H1 (cell line): ENCODE results near the gene LIPE. TPM values are rescaled to one million over a fixed set of nuclear protein-coding genes. Genes with fewer than 3 reads are reported as not detected.

Experiments used
- CTCF ChIA-PET: fragments of 300-600 bp; sonication (Branson Sonifier 250); formaldehyde crosslinking; loops from one replicate; lab custom pipeline; 2021; ENCODE audit not compliant: partially characterized antibody; lab: Charles Lee
- POLR2A ChIA-PET: fragments of 300-600 bp; sonication (Branson Sonifier 250); formaldehyde crosslinking; loops from one replicate; lab custom pipeline; 2021; ENCODE audit warnings: inconsistent platforms; ENCODE audit not compliant: partially characterized antibody; lab: Charles Lee
- DNase-seq, 2 experiments: peaks; one replicate each; pipeline versions ENCODE4 v3.0.0 to v3.0.0-alpha.2; 2010 to 2022; ENCODE audit warnings: low spot score in 2 of 2, low read depth in 1 of 2, mixed read lengths in 1 of 2
- FAIRE-seq: peaks from 2 replicates; lab custom pipeline; 2011; peaks lifted over from hg19 to GRCh38; lab: Jason Lieb, UNC
- H2AFZ ChIP-seq: 2 replicates; pipeline ENCODE4 v1.8.1; 2012; ENCODE audit warnings: low read length, inconsistent platforms
- H2AK5ac ChIP-seq: 2 replicates; pipeline ENCODE4 v1.6.1; 2013; ENCODE audit warnings: low read depth, low read length
- H2BK120ac ChIP-seq: replicated peaks from 2 replicates; pipeline ENCODE3; 2013; ENCODE audit warnings: low read depth, low read length, inconsistent platforms
- H2BK12ac ChIP-seq: 2 replicates; pipeline ENCODE4 v1.6.1; 2013; ENCODE audit warnings: low read depth, low read length
- H2BK15ac ChIP-seq: 2 replicates; pipeline ENCODE4 v1.6.1; 2013; ENCODE audit warnings: low read length
- H2BK20ac ChIP-seq: 2 replicates; pipeline ENCODE4 v1.6.1; 2013; ENCODE audit warnings: low read length
- H2BK5ac ChIP-seq: 2 replicates; pipeline ENCODE4 v1.6.1; 2013; ENCODE audit warnings: low read depth, low read length
- H3K14ac ChIP-seq: 2 replicates; pipeline ENCODE4 v1.6.1; 2013; ENCODE audit warnings: inconsistent platforms; ENCODE audit not compliant: insufficient read length
- H3K18ac ChIP-seq: 2 replicates; pipeline ENCODE4 v1.6.1; 2013; ENCODE audit warnings: low read length; ENCODE audit errors: extremely low read depth
- H3K23ac ChIP-seq: 2 replicates; pipeline ENCODE4 v1.6.1; 2013; ENCODE audit warnings: inconsistent platforms; ENCODE audit not compliant: insufficient read length
- H3K23me2 ChIP-seq: 2 replicates; pipeline ENCODE4 v1.6.1; 2013; ENCODE audit warnings: low read depth, low read length
- H3K27ac ChIP-seq: 2 replicates; pipeline ENCODE4 v1.6.1; 2011; ENCODE audit warnings: low read depth, low read length, inconsistent platforms
- H3K27me3 ChIP-seq, 4 experiments: replicated peaks in 1 of 4; 1 replicate in 1 of 4; 2 replicates in 3 of 4; pipeline versions ENCODE4 v1.6.1 to v1.8.1; 2011 to 2013; ENCODE audit warnings: low read length in 3 of 4, mild to moderate bottlenecking in 3 of 4, inconsistent platforms in 2 of 4, mixed read lengths in 2 of 4, moderate library complexity in 1 of 4; ENCODE audit not compliant: control insufficient read depth in 3 of 4, insufficient read depth in 3 of 4; ENCODE audit errors: extremely low read depth in 1 of 4
- H3K36me3 ChIP-seq, 4 experiments: 2 replicates each; pipeline versions ENCODE4 v1.6.1 to v1.8.1; 2011 to 2013; ENCODE audit warnings: mild to moderate bottlenecking in 4 of 4, low read length in 3 of 4, moderate library complexity in 2 of 4, control low read depth in 1 of 4, inconsistent platforms in 1 of 4; ENCODE audit not compliant: insufficient read depth in 4 of 4, control insufficient read depth in 2 of 4
- H3K4ac ChIP-seq: replicated peaks from 2 replicates; pipeline ENCODE3; 2013; ENCODE audit warnings: low read length, low read depth, mixed read lengths, inconsistent platforms; ENCODE audit not compliant: insufficient read length
- H3K4me1 ChIP-seq, 4 experiments: replicated peaks in 1 of 4; 1 replicate in 1 of 4; 2 replicates in 3 of 4; pipeline versions ENCODE4 v1.6.1 to v1.8.1; 2011 to 2013; ENCODE audit warnings: low read length in 3 of 4, inconsistent platforms in 2 of 4, mixed read lengths in 1 of 4; ENCODE audit not compliant: insufficient read depth in 4 of 4, control insufficient read depth in 3 of 4
- H3K4me2 ChIP-seq, 2 experiments: 2 replicates each; pipeline versions ENCODE4 v1.6.1 to v1.8.1; 2011 to 2013; ENCODE audit warnings: low read depth in 2 of 2, low read length in 2 of 2, control low read depth in 1 of 2, inconsistent platforms in 1 of 2, mild to moderate bottlenecking in 1 of 2; ENCODE audit not compliant: insufficient read depth in 1 of 2
- H3K4me3 ChIP-seq, 4 experiments: fragments of 200-600, 300-600 bp in 1 of 4; sonication (generic), shearing (Covaris generic), sonication (Bioruptor Twin) in 1 of 4; 2 replicates each; pipeline versions ENCODE4 v1.5.1 to v1.8.1; 2011 to 2016; ENCODE audit warnings: low read length in 4 of 4, low read depth in 3 of 4, control low read depth in 2 of 4, inconsistent platforms in 2 of 4, mild to moderate bottlenecking in 2 of 4, mixed read lengths in 1 of 4, moderate library complexity in 1 of 4; ENCODE audit not compliant: insufficient read depth in 2 of 4; ENCODE audit errors: extremely low read depth in 1 of 4
- H3K56ac ChIP-seq: replicated peaks from 2 replicates; pipeline ENCODE3; 2013; ENCODE audit warnings: low read depth, mild to moderate bottlenecking, mixed read lengths, low read length, inconsistent platforms; ENCODE audit not compliant: insufficient read length
- H3K79me1 ChIP-seq: 2 replicates; pipeline ENCODE4 v1.6.1; 2013; ENCODE audit warnings: low read depth, low read length, control low read depth
- H3K79me2 ChIP-seq, 2 experiments: 2 replicates each; pipeline versions ENCODE4 v1.6.1 to v1.8.1; 2012 to 2013; ENCODE audit warnings: low read length in 2 of 2, mild to moderate bottlenecking in 2 of 2, inconsistent platforms in 1 of 2; ENCODE audit not compliant: insufficient read depth in 2 of 2, control insufficient read depth in 1 of 2
- H3K9ac ChIP-seq, 4 experiments: replicated peaks in 1 of 4; 1 replicate in 1 of 4; 2 replicates in 3 of 4; pipeline versions ENCODE4 v1.6.1 to v1.8.1; 2011 to 2013; ENCODE audit warnings: low read depth in 3 of 4, low read length in 3 of 4, control low read depth in 2 of 4, mild to moderate bottlenecking in 2 of 4, moderate library complexity in 2 of 4, inconsistent platforms in 1 of 4; ENCODE audit errors: extremely low read depth in 1 of 4
- H3K9me3 ChIP-seq, 2 experiments: 2 replicates each; pipeline versions ENCODE4 v1.6.1 to v1.8.1; 2012 to 2013; ENCODE audit warnings: mild to moderate bottlenecking in 2 of 2, moderate library complexity in 2 of 2, control low read depth in 1 of 2, inconsistent platforms in 1 of 2, low read depth in 1 of 2, low read length in 1 of 2, mixed read lengths in 1 of 2; ENCODE audit not compliant: insufficient read depth in 2 of 2
- H4K20me1 ChIP-seq, 2 experiments: replicated peaks in 1 of 2; 2 replicates each; pipeline versions ENCODE3 to v1.8.1; 2011 to 2013; ENCODE audit warnings: inconsistent platforms in 2 of 2, low read length in 2 of 2, mild to moderate bottlenecking in 1 of 2; ENCODE audit not compliant: insufficient read depth in 2 of 2, control insufficient read depth in 1 of 2
- H4K5ac ChIP-seq: 2 replicates; pipeline ENCODE4 v1.6.1; 2013; ENCODE audit warnings: low read length, low read depth, mixed read lengths, inconsistent platforms; ENCODE audit not compliant: insufficient read length
- H4K8ac ChIP-seq: 2 replicates; pipeline ENCODE4 v1.8.0; 2013; ENCODE audit warnings: mild to moderate bottlenecking, moderate library complexity, low read length, inconsistent platforms; ENCODE audit not compliant: insufficient read depth; ENCODE audit errors: extremely low read depth
- H4K91ac ChIP-seq: replicated peaks from 2 replicates; pipeline ENCODE3; 2013; ENCODE audit warnings: low read length, mixed read lengths, inconsistent platforms; ENCODE audit not compliant: insufficient read length
- CBX5 ChIP-seq: fragments of 300-800, 300-1000 bp; sonication (generic); IDR thresholded peaks from 2 replicates; pipeline ENCODE4 v1.7.1; 2016; ENCODE audit warnings: antibody characterized with exemption, low read length, low read depth
- CHD1 ChIP-seq: IDR thresholded peaks from 2 replicates; pipeline ENCODE4 v1.6.1; 2012; ENCODE audit warnings: low read depth, low read length, improper control_type of control experiment
- NANOG ChIP-seq: IDR thresholded peaks from 2 replicates; pipeline ENCODE4 v1.6.1; 2011; ENCODE audit warnings: low read length, low read depth, mild to moderate bottlenecking, inconsistent platforms; ENCODE audit not compliant: insufficient read depth, poor library complexity, severe bottlenecking
- POLR2A ChIP-seq, 2 experiments: IDR thresholded peaks; 1 replicate in 1 of 2; 2 replicates in 1 of 2; pipeline ENCODE4 v1.6.1; 2011; ENCODE audit warnings: low read depth in 2 of 2, low read length in 2 of 2, mild to moderate bottlenecking in 2 of 2; ENCODE audit errors: control extremely low read depth in 1 of 2
- SP1 ChIP-seq: IDR thresholded peaks from 2 replicates; pipeline ENCODE4 v1.6.1; 2011; ENCODE audit warnings: low read depth, low read length
- SUZ12 ChIP-seq: fragments of 200-600 bp; sonication (generic); IDR thresholded peaks from 2 replicates; pipeline ENCODE4 v1.6.1; 2012; ENCODE audit warnings: mild to moderate bottlenecking, inconsistent platforms, low read length, moderate library complexity, mixed read lengths
- WGBS, 2 experiments: shearing (Covaris generic) in 1 of 2; methylation state at CpG; one replicate each; pipeline versions ENCODE4 v1.1.6 to v1.1.7; 2013 to 2015; ENCODE audit warnings: low lambda C conversion rate in 2 of 2, mixed read lengths in 2 of 2, inconsistent platforms in 1 of 2, low coverage in 1 of 2, missing lambda C conversion rate in 1 of 2; ENCODE audit not compliant: insufficient replicate concordance in 2 of 2, insufficient coverage in 1 of 2, insufficient read length in 1 of 2; ENCODE audit errors: extremely low coverage in 1 of 2, missing lambda C conversion rate in 1 of 2; 5-methylcytosine and 5-hydroxymethylcytosine counted together
- polyA plus RNA-seq, 7 experiments: library from polyadenylated mRNA; depleted of rRNA in 3 of 7; stranded (reverse) in 5 of 7; unstranded in 2 of 7; fragments of >200 nt in 5 of 7; fragments of 200-250 nt in 2 of 7; gene quantifications; 1 replicate in 5 of 7; 2 replicates in 1 of 7; 4 replicates in 1 of 7; pipeline versions ENCODE4 v1.2.1 to v1.2.3, GENCODE V29; 2011 to 2013; ENCODE audit warnings: missing spikeins in 2 of 7, mixed read lengths in 2 of 7
- total RNA-seq: library from RNA; stranded (reverse); fragmentation: NEBNext Ultra II Directional; extraction: Animal tissue kit (Norgen Biotek cat#: 25700); gene quantifications from 2 replicates; pipeline ENCODE4 v1.2.1, GENCODE V29; 2021
- TF ChIP-seq, protein P1 (sequence below): IDR thresholded peaks from 2 replicates; pipeline ENCODE4 v1.6.1; 2012; ENCODE audit warnings: inconsistent platforms

The LIPE gene
- total and polyA plus RNA-seq, 2 of the 8 experiments (the other 6 are each of a cell fraction or from before 2014, with no cell fraction given): 8.7 to 15.9 TPM

DNA sequence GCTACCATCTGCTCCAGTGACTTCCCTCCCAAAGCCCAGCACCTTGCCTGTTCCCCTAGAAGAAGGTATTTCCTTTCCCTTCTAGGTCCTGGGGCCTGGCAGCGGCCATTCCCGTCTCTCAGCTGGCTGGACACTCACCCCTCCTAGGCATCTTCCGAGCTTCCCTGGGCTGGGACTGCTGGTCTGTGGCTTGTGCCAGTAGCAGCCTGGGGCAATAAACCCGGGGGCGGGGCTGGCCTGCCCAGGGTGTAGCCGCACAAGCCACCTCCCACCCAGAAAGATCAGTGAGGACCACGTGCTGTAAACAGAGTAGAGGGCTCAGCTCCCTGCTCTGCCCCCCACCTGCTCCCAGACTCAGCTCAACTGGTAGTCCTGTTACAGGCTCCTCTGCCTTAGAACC, 15.0 kb downstream of the LIPE start:
- Histone ChIP-seq H3K27ac (no peak overlapping the region), H4K5ac (no peak overlapping the region), H3K4me3 (no peak overlapping the region), H3K4me2 (no peak overlapping the region), H3K79me2 (no peaks in the 10 kb centered on the region), H3K18ac (no peak overlapping the region), H2BK12ac (no peak overlapping the region), H4K8ac (no peak overlapping the region), H2AFZ (no peak overlapping the region), H3K9ac (no peak overlapping the region), H3K4ac (no peak overlapping the region), H3K36me3 (no peaks in the 10 kb centered on the region; a peak in 2 of 8 replicates), H2BK5ac (no peak overlapping the region), H4K91ac (no peak overlapping the region), H3K14ac (no peak overlapping the region), H3K4me1 (peaks cover 0 to 9% (median 1%) of the 10 kb centered on the region in 4 experiments; a peak in 2 of 7 replicates), H2BK120ac (no peak overlapping the region)
- no peak for DNase-seq
- CTCF ChIA-PET: interaction anchor here (0.8 to 6.6 kb wide), 8 partner anchors 8 to 184 kb away, joined by 3 to 38 read pairs (median 4); no protein-coding TSS in a partner anchor
- POLR2A ChIA-PET: interaction anchor here (0.9 to 1.8 kb wide), 6 partner anchors 10 to 340 kb away, joined by 3 to 7 read pairs (median 3); no protein-coding TSS in a partner anchor
- TF ChIP-seq POLR2A (IDR thresholded peaks at IDR 0.05; ENCODE audit: control extremely low read depth in 1 of 2, low read depth in 2 of 2, low read length in 2 of 2): no peak
- no peak for TF ChIP-seq SUZ12
- TF ChIP-seq SP1: no peak
- TF ChIP-seq, protein P1, sequence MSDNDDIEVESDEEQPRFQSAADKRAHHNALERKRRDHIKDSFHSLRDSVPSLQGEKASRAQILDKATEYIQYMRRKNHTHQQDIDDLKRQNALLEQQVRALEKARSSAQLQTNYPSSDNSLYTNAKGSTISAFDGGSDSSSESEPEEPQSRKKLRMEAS: 0 out of 2 replicates have a peak, but pooled peaks have one; percentile 23
- no peak for TF ChIP-seq CBX5
- no peak for TF ChIP-seq CHD1
- no peak for TF ChIP-seq NANOG
- TF ChIP-seq, all 59 proteins: peak for 1
- FAIRE-seq: no peak
- WGBS, 2 experiments: 69% methylated on average over 5 of the region's 7 CpGs; no CpG with 5 or more reads in 1 of the 2 experiments
- no peak overlapping the region for H3K23ac ChIP-seq
- no peak overlapping the region for H2BK15ac ChIP-seq
- H3K56ac ChIP-seq: no peak overlapping the region
- no peak overlapping the region for H2BK20ac ChIP-seq
- H3K79me1 ChIP-seq: no peaks in the 10 kb centered on the region
- H3K27me3 ChIP-seq: peaks cover 0 to 26% (median 15%) of the 10 kb centered on the region in 4 experiments; a peak in 5 of 7 replicates
- H3K23me2 ChIP-seq: 0 out of 2 replicates have a peak, but pooled peaks cover 2% of the 10 kb centered on the region
- no peaks in the 10 kb centered on the region for H3K9me3 ChIP-seq
- no peak overlapping the region for H2AK5ac ChIP-seq
- H4K20me1 ChIP-seq: peaks cover 12 to 31% of the 10 kb centered on the region in 2 experiments
